Neural cell (in vitro differentiated cells): Measurements from ENCODE around the gene TMF1. TPM values are rescaled to one million over a fixed set of nuclear protein-coding genes. Genes with fewer than 3 reads are reported as not detected.

ENCODE experiments used
- H2AFZ ChIP-seq: fragments of 200-600, 300-800 bp; sonication (generic), shearing (Covaris generic); 2 replicates; pipeline ENCODE4 v1.6.0; 2014; ENCODE audit warnings: low read depth, mild to moderate bottlenecking, antibody characterized with exemption, low read length, moderate library complexity
- H3F3A ChIP-seq: fragments of 200-600 bp; shearing (Covaris generic); 2 replicates; pipeline ENCODE4 v1.6.1; 2016; ENCODE audit warnings: mild to moderate bottlenecking, moderate library complexity, mixed read lengths, antibody characterized with exemption, low read length; ENCODE audit not compliant: insufficient read depth, poor library complexity, severe bottlenecking
- H3K27ac ChIP-seq: fragments of 200-600, 300-800 bp; sonication (generic), shearing (Covaris generic); 2 replicates; pipeline ENCODE4 v1.5.1; 2014; ENCODE audit warnings: mild to moderate bottlenecking, low read length, moderate library complexity
- H3K27me3 ChIP-seq: fragments of 300-800, 200-600 bp; sonication (generic), shearing (Covaris generic); 2 replicates; pipeline ENCODE4 v1.6.0; 2014; ENCODE audit warnings: mild to moderate bottlenecking, low read depth, low read length, moderate library complexity; ENCODE audit not compliant: insufficient read depth
- H3K36me3 ChIP-seq: fragments of 300-800, 200-600 bp; sonication (generic), shearing (Covaris generic); 2 replicates; pipeline ENCODE4 v1.5.1; 2014; ENCODE audit warnings: mild to moderate bottlenecking, antibody characterized with exemption, low read length, moderate library complexity; ENCODE audit not compliant: insufficient read depth
- H3K4me2 ChIP-seq: fragments of 300-800, 200-600 bp; sonication (generic), shearing (Covaris generic); 2 replicates; pipeline ENCODE4 v1.6.0; 2014; ENCODE audit warnings: mild to moderate bottlenecking, low read length
- H3K4me3 ChIP-seq: fragments of 300-800, 200-600 bp; sonication (generic), shearing (Covaris generic); 2 replicates; pipeline ENCODE4 v1.5.1; 2014; ENCODE audit warnings: mild to moderate bottlenecking, low read length, moderate library complexity
- H3K79me2 ChIP-seq: fragments of 200-600 bp; shearing (Covaris generic); replicated peaks from 2 replicates; pipeline ENCODE4 v1.6.0; 2014; ENCODE audit warnings: mild to moderate bottlenecking, low read length, moderate library complexity; ENCODE audit not compliant: insufficient read depth
- H3K9ac ChIP-seq: fragments of 300-800, 200-600 bp; sonication (generic), shearing (Covaris generic); 2 replicates; pipeline ENCODE4 v1.6.1; 2016; ENCODE audit warnings: mild to moderate bottlenecking, low read length, mixed read lengths
- H3K9me2 ChIP-seq: fragments of 200-600 bp; shearing (Covaris generic); 2 replicates; pipeline ENCODE4 v1.6.1; 2016; ENCODE audit warnings: mild to moderate bottlenecking, low read length, mixed read lengths; ENCODE audit not compliant: insufficient read depth
- H3K9me3 ChIP-seq: fragments of 200-600, 300-800 bp; sonication (generic), shearing (Covaris generic); 2 replicates; pipeline ENCODE4 v1.6.1; 2016; ENCODE audit warnings: mild to moderate bottlenecking, mixed run types, low read length, moderate library complexity, mixed read lengths
- H4K20me1 ChIP-seq: fragments of 200-600 bp; shearing (Covaris generic); 2 replicates; pipeline ENCODE4 v1.6.1; 2016; ENCODE audit warnings: mild to moderate bottlenecking, mixed run types; ENCODE audit not compliant: insufficient read depth
- EP300 ChIP-seq: fragments of 450-650 bp; conservative IDR thresholded peaks from 2 replicates; pipeline ENCODE4 v1.6.1; 2014; ENCODE audit warnings: antibody characterized with exemption, mild to moderate bottlenecking, moderate library complexity; ENCODE audit not compliant: poor library complexity, severe bottlenecking
- EZH2 ChIP-seq: fragments of 200-600, 300-800 bp; shearing (Covaris generic), sonication (generic); IDR thresholded peaks from 2 replicates; pipeline ENCODE4 v1.6.1; 2014; ENCODE audit warnings: antibody characterized with exemption, low read length, borderline replicate concordance, mild to moderate bottlenecking; ENCODE audit not compliant: insufficient read depth, poor library complexity, severe bottlenecking
- MXI1 ChIP-seq: fragments of 450-650 bp; conservative IDR thresholded peaks from 2 replicates; pipeline ENCODE4 v1.6.1; 2014; ENCODE audit warnings: antibody characterized with exemption, mild to moderate bottlenecking; ENCODE audit not compliant: poor library complexity, severe bottlenecking
- POLR2AphosphoS5 ChIP-seq: IDR thresholded peaks from 2 replicates; pipeline ENCODE4 v1.6.1; 2012
- RAD21 ChIP-seq: fragments of 450-650 bp; conservative IDR thresholded peaks from 2 replicates; pipeline ENCODE4 v1.6.1; 2014; ENCODE audit warnings: antibody characterized with exemption, mild to moderate bottlenecking, moderate library complexity
- SMC3 ChIP-seq: fragments of 450-650 bp; conservative IDR thresholded peaks from 2 replicates; pipeline ENCODE4 v1.6.1; 2014; ENCODE audit warnings: antibody characterized with exemption, mild to moderate bottlenecking, moderate library complexity; ENCODE audit not compliant: poor library complexity
- TAF1 ChIP-seq: IDR thresholded peaks from 2 replicates; pipeline ENCODE4 v1.6.1; 2012; ENCODE audit warnings: low read depth
- polyA plus RNA-seq: library from polyadenylated mRNA; depleted of rRNA; stranded (reverse); fragments of >200 nt; gene quantifications from 2 replicates; pipeline ENCODE4 v1.2.3, GENCODE V29; 2014
- TF ChIP-seq, protein P1 (sequence below): fragments of 450-650 bp; IDR thresholded peaks from 2 replicates; pipeline ENCODE4 v1.5.1; 2014; ENCODE audit warnings: antibody characterized with exemption, mild to moderate bottlenecking, moderate library complexity; ENCODE audit not compliant: poor library complexity, severe bottlenecking
- TF ChIP-seq, protein P2 (sequence below): IDR thresholded peaks from 2 replicates; pipeline ENCODE4 v1.6.1; 2012; ENCODE audit warnings: borderline replicate concordance

Gene TMF1
- polyA plus RNA-seq, 1 donor from 2014 or later = 21.4 TPM

DNA sequence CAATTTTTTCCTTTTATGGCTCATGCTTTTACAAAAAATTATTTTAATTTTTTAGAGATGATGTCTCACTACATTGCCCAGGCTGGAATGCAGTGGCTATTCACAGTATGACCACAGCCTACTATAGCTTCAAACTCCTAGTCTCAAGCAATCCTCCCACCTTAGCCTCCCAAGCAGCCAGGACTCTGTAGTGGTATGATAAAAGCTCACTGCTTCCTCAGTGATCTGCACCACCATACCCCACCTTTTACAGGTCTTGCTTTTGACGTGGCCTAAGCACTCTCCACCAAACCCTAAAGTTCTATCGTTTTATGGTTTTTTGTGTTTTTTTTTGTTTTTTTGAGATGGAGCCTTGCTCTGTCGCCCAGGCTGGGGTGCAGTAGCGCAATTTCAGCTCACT is 14.0 kb upstream of the TMF1 start:
- H3K27ac ChIP-seq = no peak overlapping the region
- no peak overlapping the region for H3K4me3 ChIP-seq
- no peaks in the 10 kb centered on the region for H4K20me1 ChIP-seq
- no peak for TF ChIP-seq POLR2AphosphoS5
- TF ChIP-seq, protein P1, sequence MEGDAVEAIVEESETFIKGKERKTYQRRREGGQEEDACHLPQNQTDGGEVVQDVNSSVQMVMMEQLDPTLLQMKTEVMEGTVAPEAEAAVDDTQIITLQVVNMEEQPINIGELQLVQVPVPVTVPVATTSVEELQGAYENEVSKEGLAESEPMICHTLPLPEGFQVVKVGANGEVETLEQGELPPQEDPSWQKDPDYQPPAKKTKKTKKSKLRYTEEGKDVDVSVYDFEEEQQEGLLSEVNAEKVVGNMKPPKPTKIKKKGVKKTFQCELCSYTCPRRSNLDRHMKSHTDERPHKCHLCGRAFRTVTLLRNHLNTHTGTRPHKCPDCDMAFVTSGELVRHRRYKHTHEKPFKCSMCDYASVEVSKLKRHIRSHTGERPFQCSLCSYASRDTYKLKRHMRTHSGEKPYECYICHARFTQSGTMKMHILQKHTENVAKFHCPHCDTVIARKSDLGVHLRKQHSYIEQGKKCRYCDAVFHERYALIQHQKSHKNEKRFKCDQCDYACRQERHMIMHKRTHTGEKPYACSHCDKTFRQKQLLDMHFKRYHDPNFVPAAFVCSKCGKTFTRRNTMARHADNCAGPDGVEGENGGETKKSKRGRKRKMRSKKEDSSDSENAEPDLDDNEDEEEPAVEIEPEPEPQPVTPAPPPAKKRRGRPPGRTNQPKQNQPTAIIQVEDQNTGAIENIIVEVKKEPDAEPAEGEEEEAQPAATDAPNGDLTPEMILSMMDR = no peak
- no peak for TF ChIP-seq EZH2
- TF ChIP-seq SMC3 = no peak
- TF ChIP-seq, protein P2, sequence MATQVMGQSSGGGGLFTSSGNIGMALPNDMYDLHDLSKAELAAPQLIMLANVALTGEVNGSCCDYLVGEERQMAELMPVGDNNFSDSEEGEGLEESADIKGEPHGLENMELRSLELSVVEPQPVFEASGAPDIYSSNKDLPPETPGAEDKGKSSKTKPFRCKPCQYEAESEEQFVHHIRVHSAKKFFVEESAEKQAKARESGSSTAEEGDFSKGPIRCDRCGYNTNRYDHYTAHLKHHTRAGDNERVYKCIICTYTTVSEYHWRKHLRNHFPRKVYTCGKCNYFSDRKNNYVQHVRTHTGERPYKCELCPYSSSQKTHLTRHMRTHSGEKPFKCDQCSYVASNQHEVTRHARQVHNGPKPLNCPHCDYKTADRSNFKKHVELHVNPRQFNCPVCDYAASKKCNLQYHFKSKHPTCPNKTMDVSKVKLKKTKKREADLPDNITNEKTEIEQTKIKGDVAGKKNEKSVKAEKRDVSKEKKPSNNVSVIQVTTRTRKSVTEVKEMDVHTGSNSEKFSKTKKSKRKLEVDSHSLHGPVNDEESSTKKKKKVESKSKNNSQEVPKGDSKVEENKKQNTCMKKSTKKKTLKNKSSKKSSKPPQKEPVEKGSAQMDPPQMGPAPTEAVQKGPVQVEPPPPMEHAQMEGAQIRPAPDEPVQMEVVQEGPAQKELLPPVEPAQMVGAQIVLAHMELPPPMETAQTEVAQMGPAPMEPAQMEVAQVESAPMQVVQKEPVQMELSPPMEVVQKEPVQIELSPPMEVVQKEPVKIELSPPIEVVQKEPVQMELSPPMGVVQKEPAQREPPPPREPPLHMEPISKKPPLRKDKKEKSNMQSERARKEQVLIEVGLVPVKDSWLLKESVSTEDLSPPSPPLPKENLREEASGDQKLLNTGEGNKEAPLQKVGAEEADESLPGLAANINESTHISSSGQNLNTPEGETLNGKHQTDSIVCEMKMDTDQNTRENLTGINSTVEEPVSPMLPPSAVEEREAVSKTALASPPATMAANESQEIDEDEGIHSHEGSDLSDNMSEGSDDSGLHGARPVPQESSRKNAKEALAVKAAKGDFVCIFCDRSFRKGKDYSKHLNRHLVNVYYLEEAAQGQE = no peak
- TF ChIP-seq MXI1 = no peak
- no peak for TF ChIP-seq EP300
- no peak for TF ChIP-seq TAF1
- TF ChIP-seq RAD21 = no peak
- H3K9me2 ChIP-seq = no peaks in the 10 kb centered on the region
- H3F3A ChIP-seq = no peaks in the 10 kb centered on the region
- no peak overlapping the region for H3K9ac ChIP-seq
- H3K27me3 ChIP-seq = no peaks in the 10 kb centered on the region
- no peaks in the 10 kb centered on the region for H3K79me2 ChIP-seq
- H3K4me2 ChIP-seq = no peak overlapping the region
- no peaks in the 10 kb centered on the region for H3K9me3 ChIP-seq
- H3K36me3 ChIP-seq = peaks cover 3% of the 10 kb centered on the region
- no peak overlapping the region for H2AFZ ChIP-seq

DNA sequence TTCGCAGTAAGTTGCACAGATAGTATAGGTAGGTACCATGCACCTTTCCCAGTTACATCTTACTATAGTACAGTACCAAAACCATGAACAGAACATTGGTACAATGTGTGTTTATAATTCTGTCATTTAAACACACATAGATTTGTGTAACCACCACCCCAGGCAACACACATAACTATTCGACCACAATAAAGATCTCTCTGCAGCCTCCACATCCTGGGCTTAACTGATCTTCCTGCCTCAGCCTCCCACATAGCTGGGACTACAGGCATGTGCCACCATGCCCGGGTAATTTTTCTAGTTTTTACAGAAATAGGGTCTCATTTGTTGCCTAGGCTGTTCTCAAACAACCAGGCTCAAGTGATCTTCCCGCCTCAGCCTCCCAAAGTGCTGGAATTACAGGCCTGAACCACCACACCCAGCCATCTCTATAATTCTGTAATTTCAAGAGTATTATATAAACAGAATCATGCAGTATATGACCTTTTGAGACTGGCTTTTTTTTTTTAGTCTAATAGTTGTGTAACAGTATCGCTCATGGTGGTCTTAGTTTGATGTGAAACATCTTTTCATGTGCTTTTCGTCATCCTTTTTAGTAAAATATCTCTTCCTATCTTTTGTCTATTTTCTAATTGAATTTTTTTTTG is 13.3 kb upstream of the TMF1 start:
- H3K27ac ChIP-seq = no peak overlapping the region
- H3K9me3 ChIP-seq = no peaks in the 10 kb centered on the region
- H3K79me2 ChIP-seq = no peaks in the 10 kb centered on the region
- H3K36me3 ChIP-seq = peaks cover 10% of the 10 kb centered on the region
- TF ChIP-seq EZH2 = no peak
- TF ChIP-seq MXI1 = no peak
- TF ChIP-seq, protein P2 = no peak
- TF ChIP-seq, protein P1 = no peak
- TF ChIP-seq SMC3 = no peak
- TF ChIP-seq TAF1 = no peak
- TF ChIP-seq EP300 = no peak
- TF ChIP-seq POLR2AphosphoS5 = no peak
- TF ChIP-seq RAD21 = no peak
- no peaks in the 10 kb centered on the region for H3F3A ChIP-seq
- H2AFZ ChIP-seq = no peak overlapping the region
- no peak overlapping the region for H3K4me2 ChIP-seq
- no peaks in the 10 kb centered on the region for H3K9me2 ChIP-seq
- H3K27me3 ChIP-seq = no peaks in the 10 kb centered on the region
- no peak overlapping the region for H3K9ac ChIP-seq
- no peaks in the 10 kb centered on the region for H4K20me1 ChIP-seq
- H3K4me3 ChIP-seq = no peak overlapping the region
